T-helper 2 cell treated with Interferon-gamma antibody and Interleukin-4, amounts not matched to agents 5 μg/mL and 100 μg/mL, for 36 hours (primary cell): ENCODE measurements around the gene EGFL8.

ENCODE experiments used
- DNase-seq: peaks from one replicate; pipeline ENCODE4 v3.0.0; 2021; ENCODE audit warnings: low spot score
- H3K27ac Mint-ChIP-seq: one replicate; pipeline ENCODE4 v1.8.0; 2021; ENCODE audit warnings: mild to moderate bottlenecking, mixed read lengths
- H3K27me3 Mint-ChIP-seq: one replicate; pipeline ENCODE4 v1.8.0; 2021; ENCODE audit warnings: low read depth, mixed read lengths
- H3K36me3 Mint-ChIP-seq: one replicate; pipeline ENCODE4 v1.8.0; 2021; ENCODE audit warnings: low read depth, mixed read lengths
- H3K4me1 Mint-ChIP-seq: one replicate; pipeline ENCODE4 v1.8.0; 2021; ENCODE audit warnings: low read depth, mixed read lengths
- H3K4me3 Mint-ChIP-seq: one replicate; pipeline ENCODE4 v1.8.0; 2022; ENCODE audit warnings: mild to moderate bottlenecking, moderate library complexity, mixed read lengths
- H3K9me3 Mint-ChIP-seq: one replicate; pipeline ENCODE4 v1.8.0; 2021; ENCODE audit warnings: mixed read lengths

EGFL8 gene

DNA sequence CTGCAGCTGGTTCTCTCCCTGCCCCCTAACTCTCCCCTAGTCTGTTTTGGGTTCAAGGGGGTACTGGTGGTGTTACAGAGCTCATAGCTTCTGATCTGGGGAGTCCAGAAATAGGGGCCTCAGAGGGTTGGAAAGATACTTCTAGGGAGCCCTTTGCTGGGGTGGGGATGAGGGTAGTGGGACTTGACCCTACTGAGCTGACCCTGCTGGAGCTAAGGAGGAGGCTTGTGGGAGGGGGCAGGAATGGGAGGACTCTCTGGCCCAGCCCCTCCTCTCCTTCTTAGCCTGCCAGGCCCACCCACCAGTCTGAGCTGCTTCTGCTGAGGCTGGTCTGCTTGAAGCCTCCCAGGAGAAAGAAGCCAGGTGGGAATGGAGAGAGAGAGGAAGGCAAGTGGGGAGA lies at the start of gene EGFL8:
Gene EGFL8, plus strand, starts transcription at position 301 of the 400 bp plus-strand sequence. CDS start 1,571 bp downstream, outside the sequence.
- Mint-ChIP-seq H3K4me3 (no peak within 1 kb of the TSS), H3K9me3 (no peaks in the 10 kb centered on the region), H3K36me3 (peaks cover 15% of the 10 kb centered on the region), H3K27me3 (no peaks in the 10 kb centered on the region), H3K4me1 (no peaks in the 10 kb centered on the region), H3K27ac (no peak within 1 kb of the TSS)
- DNase-seq = no peak

DNA sequence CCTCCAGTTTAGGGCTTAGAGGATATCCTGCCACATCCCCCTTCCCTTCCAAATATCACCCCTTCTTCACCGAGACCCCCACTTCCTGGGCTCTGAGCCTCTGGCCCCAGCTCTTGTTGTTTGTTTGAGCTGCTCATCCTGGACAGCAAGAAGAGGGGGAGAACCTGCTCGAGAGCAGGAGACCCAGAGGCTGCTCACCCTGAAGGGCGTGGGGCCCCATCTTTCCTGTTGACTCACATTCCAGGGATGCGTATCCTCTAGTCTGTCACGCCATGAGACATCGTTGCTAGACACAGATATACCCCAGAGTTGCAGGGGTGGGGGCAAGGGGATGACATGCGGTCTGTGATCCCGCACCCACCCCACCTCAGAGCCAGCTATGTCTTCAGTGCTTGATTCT lies 49.6 kb upstream of the EGFL8 start:
- DNase-seq = no peak

DNA sequence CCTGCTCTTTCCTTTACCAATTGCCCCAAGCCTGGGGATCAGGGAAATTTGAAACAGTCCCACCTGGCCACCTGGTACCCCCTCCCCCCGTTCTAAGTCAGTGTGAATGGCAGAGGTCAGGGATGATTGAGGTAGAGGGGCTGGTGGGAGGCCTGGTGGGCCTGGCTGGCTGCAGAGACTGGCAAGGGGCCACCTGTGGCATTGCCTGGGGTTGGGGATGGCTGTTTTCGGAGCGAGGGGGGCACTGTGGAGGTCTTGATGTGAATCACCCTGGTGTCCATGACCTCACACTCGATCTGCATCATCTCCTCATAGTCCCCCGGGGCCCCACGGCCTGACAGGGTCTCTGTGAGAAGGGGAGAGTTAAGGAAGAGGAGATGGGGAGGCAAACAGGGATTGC lies 48.8 kb upstream of the EGFL8 start:
- Mint-ChIP-seq H3K4me3 (no peak overlapping the region), H3K36me3 (peaks cover 36% of the 10 kb centered on the region), H3K4me1 (peaks cover 4% of the 10 kb centered on the region), H3K27ac (no peak overlapping the region), H3K9me3 (no peaks in the 10 kb centered on the region), H3K27me3 (no peaks in the 10 kb centered on the region)
- DNase-seq = no peak

More for the DNA sequence above, 49.6 kb upstream of the EGFL8 start:
- Mint-ChIP-seq H3K4me3 (no peak overlapping the region), H3K9me3 (no peaks in the 10 kb centered on the region), H3K27me3 (peaks cover 2% of the 10 kb centered on the region), H3K27ac (peak overlapping the region; percentile 10), H3K4me1 (peaks cover 4% of the 10 kb centered on the region), H3K36me3 (peaks cover 33% of the 10 kb centered on the region)

DNA sequence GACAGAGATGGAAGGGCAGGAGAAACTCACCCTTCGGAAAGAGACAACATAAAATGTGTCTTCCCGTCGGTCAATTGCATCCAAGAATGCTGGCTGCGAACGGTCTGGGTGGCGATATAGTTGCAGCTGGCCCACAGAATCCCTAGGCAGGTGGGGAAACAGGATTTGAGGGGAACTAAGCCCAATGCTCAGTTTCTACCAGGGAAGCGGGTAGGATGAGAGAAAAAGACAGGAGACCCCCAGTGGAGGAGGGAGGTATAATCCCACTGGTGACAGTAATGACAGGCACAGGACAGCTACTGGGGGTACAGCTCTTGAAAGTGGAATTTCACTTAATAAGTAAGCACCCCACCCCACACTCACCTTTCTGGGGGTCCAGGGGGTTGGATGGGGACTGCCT lies 47.7 kb upstream of the EGFL8 start:
- Mint-ChIP-seq H3K9me3 (no peaks in the 10 kb centered on the region), H3K4me1 (peaks cover 4% of the 10 kb centered on the region), H3K4me3 (no peak overlapping the region), H3K36me3 (peaks cover 42% of the 10 kb centered on the region), H3K27ac (no peak overlapping the region), H3K27me3 (no peaks in the 10 kb centered on the region)
- DNase-seq = no peak

DNA sequence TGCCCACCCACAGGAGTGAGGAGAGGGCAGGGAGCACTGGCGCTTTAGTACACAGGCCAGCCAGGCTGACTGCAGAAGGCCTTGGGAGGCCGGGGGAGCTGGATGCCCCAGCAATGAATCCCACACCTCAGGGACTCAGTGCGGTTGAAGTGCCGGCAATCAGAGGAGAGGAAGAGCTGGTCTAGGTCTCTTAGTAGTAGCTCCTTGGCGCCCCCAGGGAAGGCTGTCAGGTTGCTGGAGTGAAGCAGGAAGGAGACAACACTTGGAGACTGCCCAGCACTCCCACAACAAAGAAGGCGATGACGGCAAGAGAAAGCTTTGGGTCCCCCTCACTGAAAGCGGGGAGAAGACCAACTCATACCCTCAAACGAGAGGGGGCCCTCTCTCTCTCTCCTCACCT lies 46.9 kb upstream of the EGFL8 start:
- no peaks in the 10 kb centered on the region for H3K27me3 Mint-ChIP-seq
- no peak for DNase-seq
- peaks cover 4% of the 10 kb centered on the region for H3K4me1 Mint-ChIP-seq
- no peak overlapping the region for H3K4me3 Mint-ChIP-seq
- peaks cover 48% of the 10 kb centered on the region for H3K36me3 Mint-ChIP-seq
- H3K9me3 Mint-ChIP-seq = no peaks in the 10 kb centered on the region
- no peak overlapping the region for H3K27ac Mint-ChIP-seq

DNA sequence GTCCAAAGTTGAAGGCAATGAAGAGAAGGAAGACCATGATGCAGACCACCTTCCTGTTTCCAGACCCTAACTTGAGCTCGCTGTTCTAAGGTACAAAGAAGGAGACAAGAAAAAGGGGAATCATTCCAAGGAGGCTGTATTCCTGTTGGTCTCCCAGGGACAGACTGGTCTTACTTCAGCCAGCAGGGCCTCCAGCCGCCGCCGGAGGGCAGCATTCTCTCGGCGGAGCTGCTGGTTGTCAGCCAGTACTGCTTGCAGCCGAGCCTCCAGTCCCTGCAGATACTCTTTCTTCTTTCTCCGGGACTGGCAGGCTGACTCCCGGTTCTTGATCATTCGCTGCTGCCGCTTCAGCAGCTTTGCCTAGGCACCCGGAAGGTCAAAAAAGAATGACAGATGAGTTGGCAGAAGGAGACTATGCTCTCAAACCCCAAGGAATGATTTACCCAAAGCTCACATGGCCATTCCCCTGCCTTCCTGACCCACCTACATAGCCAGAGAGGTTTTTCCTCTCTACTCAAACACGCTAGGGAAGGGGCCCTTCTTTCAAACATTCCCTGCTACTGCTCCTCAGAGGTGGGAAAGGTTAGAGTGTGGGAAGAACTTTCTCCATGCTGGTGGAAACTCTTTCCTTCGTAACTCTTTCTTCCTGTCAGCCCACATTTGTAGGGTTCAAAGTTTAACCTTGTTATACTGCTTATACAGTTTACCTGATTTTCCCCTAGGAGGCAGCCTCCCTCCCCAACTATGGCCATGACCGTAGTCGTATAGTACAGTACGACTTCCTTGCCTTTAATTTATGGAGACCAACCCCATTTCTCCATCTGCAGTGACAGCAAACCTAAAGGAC lies 45.4 kb upstream of the EGFL8 start:
- Mint-ChIP-seq H3K4me1 (peaks cover 4% of the 10 kb centered on the region), H3K4me3 (no peak overlapping the region), H3K27ac (no peak overlapping the region), H3K9me3 (no peaks in the 10 kb centered on the region), H3K36me3 (peaks cover 56% of the 10 kb centered on the region), H3K27me3 (no peaks in the 10 kb centered on the region)
- peak; percentile 64 for DNase-seq

DNA sequence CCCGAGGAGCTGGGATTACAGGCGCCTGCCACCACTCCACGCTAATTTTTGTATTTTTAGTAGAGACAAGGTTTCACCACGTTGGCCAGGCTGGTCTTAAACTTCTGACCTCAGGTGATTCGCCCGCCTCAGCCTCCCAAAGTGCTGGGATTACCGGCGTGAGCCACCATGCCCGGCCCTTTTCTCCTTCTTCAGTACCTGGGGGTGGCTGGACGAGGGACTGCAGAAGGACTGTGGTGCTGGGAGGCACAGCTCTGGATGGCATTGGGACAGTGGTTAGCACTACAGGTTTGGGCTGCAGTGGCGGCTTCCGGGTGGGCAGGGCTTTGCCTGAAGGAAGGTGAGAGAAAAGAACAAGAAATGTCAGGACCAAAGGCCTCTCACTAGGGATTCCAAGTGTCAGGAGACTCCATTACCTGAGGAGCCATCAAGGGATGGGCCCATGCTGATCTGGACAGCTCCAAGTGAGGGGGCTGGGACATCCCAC lies 43.8 kb upstream of the EGFL8 start:
- Mint-ChIP-seq H3K36me3 (peaks cover 58% of the 10 kb centered on the region), H3K27ac (no peak overlapping the region)

DNA sequence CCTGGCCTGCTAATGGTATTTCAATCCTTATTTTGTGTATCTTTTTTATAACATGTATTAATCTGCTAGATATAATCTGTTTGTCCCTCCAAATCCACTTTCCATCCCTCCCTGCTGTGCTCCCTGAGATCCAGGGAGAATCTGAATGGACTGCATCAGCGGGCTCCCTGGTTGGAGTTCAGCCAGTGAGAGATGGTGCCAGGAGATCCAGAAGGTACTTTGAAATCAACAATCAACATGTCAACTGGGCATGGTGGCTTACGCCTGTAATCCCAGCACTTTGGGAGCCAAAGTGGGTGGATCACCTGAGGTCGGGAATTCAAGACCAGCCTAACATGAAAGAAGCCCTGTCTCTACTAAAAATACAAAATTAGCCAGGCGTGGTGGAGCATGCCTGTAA lies 40.7 kb upstream of the EGFL8 start:
- H3K36me3 Mint-ChIP-seq = peaks cover 58% of the 10 kb centered on the region
- H3K27ac Mint-ChIP-seq = no peak overlapping the region
- H3K9me3 Mint-ChIP-seq = no peaks in the 10 kb centered on the region
- no peak overlapping the region for H3K4me3 Mint-ChIP-seq
- DNase-seq = no peak
- H3K27me3 Mint-ChIP-seq = no peaks in the 10 kb centered on the region
- H3K4me1 Mint-ChIP-seq = peaks cover 28% of the 10 kb centered on the region

More for the DNA sequence above, 43.8 kb upstream of the EGFL8 start:
- H3K4me3 Mint-ChIP-seq = no peak overlapping the region
- no peaks in the 10 kb centered on the region for H3K27me3 Mint-ChIP-seq
- peaks cover 7% of the 10 kb centered on the region for H3K4me1 Mint-ChIP-seq
- no peaks in the 10 kb centered on the region for H3K9me3 Mint-ChIP-seq
- DNase-seq = no peak

DNA sequence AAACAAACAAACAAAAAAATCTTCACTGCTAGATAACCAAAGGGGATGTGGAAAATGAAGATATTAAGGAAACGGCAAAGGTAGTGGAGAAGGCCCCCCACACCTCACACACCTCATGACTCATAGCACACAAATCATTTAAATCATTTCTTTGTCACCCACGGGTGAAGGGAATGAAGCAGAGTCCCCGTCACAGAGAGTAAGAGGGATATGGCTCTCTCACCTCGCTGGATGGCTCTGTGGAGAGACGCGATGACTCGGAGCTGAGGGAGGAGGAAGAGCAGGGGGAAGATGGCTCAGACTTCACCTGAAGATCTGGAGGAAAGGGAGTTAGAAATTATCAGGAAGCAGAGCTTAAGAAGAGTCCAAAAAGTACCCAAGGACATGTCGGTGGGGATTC lies 37.5 kb upstream of the EGFL8 start:
- H3K9me3 Mint-ChIP-seq = no peaks in the 10 kb centered on the region
- DNase-seq = no peak
- H3K27me3 Mint-ChIP-seq = no peaks in the 10 kb centered on the region
- peak overlapping the region; percentile 100 for H3K4me3 Mint-ChIP-seq
- H3K36me3 Mint-ChIP-seq = peaks cover 36% of the 10 kb centered on the region
- H3K27ac Mint-ChIP-seq = peak overlapping the region; percentile 99
- peaks cover 34% of the 10 kb centered on the region for H3K4me1 Mint-ChIP-seq

DNA sequence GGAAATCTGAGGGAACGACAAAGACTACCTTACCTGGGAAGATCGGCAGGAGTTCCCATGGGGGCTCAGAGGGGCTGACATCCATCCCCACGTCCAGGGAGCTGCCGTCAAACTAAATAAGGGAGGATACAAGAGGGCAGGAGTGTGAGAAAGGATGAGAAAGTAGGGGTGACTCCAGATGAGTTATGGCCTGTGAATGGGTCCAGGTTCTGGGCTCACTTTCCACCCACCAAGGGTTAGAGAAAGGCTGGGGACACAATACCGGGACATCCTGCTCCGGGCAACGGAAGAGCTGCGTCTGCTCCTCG lies 37.0 kb upstream of the EGFL8 start:
- H3K27me3 Mint-ChIP-seq = peaks cover 3% of the 10 kb centered on the region
- no peaks in the 10 kb centered on the region for H3K9me3 Mint-ChIP-seq
- peak overlapping the region; percentile 99 for H3K27ac Mint-ChIP-seq
- peaks cover 34% of the 10 kb centered on the region for H3K4me1 Mint-ChIP-seq
- no peak for DNase-seq
- H3K4me3 Mint-ChIP-seq = peak overlapping the region; percentile 100
- peaks cover 32% of the 10 kb centered on the region for H3K36me3 Mint-ChIP-seq

DNA sequence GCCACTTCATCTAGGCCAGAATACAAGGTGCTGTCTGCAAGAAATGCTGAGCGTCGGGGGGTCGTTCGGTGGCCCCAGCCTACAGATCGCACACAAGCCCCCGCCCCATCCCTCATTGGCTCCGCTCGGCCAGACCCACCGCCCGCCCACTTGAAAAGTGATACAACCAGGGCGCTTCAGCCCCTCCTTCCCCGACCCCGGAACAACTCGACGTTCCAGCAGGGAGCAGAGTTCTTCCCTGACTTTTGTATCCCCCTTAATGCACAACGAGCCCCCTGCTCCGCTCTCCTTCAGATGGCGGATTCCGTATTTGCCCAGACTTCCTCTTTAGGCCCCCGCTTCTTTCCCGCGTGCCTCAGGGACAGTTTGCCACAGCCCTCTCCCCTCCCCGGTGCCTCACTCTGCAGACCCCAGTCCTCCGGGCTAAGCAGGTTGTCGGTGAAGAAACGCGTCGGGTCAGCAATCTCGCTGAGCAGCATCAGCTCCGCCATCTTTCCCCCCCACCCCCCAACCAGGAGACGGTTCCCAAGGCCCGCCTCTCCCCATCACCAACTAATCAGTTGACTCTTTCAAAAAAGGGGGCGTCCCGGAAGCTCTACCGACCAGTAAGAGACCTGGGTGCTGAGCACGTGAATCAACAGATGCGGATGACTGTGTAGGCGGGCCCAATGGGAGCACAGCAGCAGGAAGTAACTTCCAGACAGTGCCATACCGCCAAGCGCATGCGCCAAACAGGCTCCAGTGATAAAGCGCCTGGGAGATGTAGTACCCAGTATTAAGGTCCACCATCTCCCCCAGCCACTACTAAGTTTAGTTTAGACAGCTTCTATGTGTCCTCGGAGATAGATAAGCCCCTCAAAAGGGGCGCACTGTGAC lies 36.4 kb upstream of the EGFL8 start, which contains the start of gene ATF6B:
Gene ATF6B, minus strand, starts transcription at position 530 of the 876 bp plus-strand sequence. Its CDS starts 39 bp downstream, at position 491.
- Mint-ChIP-seq H3K4me3 (peak within 1 kb of the TSS; percentile 100), H3K9me3 (no peaks in the 10 kb centered on the region), H3K36me3 (peaks cover 30% of the 10 kb centered on the region), H3K27me3 (peaks cover 3% of the 10 kb centered on the region), H3K27ac (peak within 1 kb of the TSS; percentile 99), H3K4me1 (peaks cover 34% of the 10 kb centered on the region)
- peak; percentile 99 for DNase-seq

DNA sequence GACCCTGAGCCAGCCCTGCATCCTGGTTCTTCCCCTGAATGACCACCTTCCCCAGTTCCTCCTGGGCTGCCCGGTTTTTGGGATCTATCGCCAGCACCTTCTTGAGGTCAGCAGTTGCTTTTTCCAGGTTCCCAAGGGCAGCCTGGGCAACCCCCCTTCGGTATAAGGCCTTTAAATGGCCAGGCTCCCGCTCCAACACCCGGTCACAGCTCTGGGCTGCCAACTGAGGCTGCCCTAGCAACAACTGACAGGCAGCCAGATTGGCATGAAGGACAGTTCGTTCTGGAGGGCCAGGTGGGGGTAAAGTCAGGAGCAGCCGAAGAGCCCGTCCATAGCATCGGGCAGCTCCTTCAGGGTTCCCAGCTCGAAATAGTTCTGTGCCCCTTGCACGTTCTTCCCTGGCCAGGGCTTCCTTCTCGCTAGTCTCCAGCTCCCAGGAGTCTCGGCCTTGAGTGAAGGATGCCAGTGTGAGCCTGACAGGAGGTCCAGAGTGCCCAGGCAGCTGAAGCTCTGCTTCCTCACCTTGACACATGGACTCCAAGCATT lies 35.6 kb upstream of the EGFL8 start:
- no peaks in the 10 kb centered on the region for H3K9me3 Mint-ChIP-seq
- no peak for DNase-seq
- H3K27me3 Mint-ChIP-seq = peaks cover 4% of the 10 kb centered on the region
- peaks cover 25% of the 10 kb centered on the region for H3K36me3 Mint-ChIP-seq
- H3K4me3 Mint-ChIP-seq = peak overlapping the region; percentile 100
- H3K4me1 Mint-ChIP-seq = peaks cover 34% of the 10 kb centered on the region
- H3K27ac Mint-ChIP-seq = peak overlapping the region; percentile 99

DNA sequence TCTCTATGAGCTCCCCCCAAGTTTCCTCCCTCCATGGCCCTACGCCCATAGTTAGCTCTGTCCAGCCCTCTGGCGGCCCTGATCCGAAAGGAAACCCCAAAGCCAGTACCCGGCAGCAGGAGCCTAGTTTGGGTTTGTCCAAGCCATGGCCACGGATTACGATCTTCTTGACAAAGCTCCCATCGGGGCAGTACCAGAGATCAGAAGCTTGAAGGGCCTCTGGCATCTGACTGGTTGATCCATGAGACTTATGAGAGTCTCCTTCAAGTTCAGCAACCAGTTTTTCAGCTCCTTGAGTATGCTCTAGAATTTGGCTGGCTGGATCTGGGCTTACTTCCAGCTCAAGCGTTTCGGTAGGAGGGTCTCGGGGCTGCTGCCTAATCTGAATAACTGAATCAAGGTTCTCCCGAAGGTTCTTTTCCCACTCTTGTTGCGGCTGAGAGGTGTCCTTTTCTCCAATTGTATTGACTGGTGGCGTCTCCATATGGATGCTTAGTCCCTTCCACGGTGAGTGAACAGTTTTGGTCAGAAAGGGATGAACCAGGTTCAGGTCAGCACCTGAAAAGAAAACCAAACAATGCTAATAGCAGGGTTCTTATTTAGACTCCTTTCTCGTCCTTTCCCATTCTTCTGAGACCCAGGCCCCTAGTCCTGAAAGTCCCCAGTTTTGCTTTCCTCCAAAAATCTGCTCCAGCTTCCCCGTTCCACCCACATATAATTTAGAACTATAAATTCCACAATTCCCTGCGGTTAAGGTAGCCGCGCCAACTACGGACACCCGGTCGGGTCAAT lies 34.9 kb upstream of the EGFL8 start:
- Mint-ChIP-seq H3K4me3 (peak overlapping the region; percentile 100), H3K27me3 (peaks cover 8% of the 10 kb centered on the region), H3K27ac (peak overlapping the region; percentile 91), H3K4me1 (peaks cover 31% of the 10 kb centered on the region), H3K9me3 (no peaks in the 10 kb centered on the region), H3K36me3 (peaks cover 19% of the 10 kb centered on the region)
- DNase-seq = no peak
